Fibroblast of lung (primary cell): Measurements from ENCODE around the gene RIPOR2.
"Not testable (repeated sequence)": the region's sequence is repeated elsewhere in the genome, so short reads cannot be mapped to it uniquely, and the experiment has no call there.

Experiments used
- CTCF ChIP-seq, 2 donors: IDR thresholded peaks in 1 of 2; conservative IDR thresholded peaks in 1 of 2; 1 replicate in 1 of 2; 2 replicates in 1 of 2; pipeline ENCODE4 v1.5.1; 2011 to 2012; ENCODE audit warnings: low read length in 2 of 2, control low read depth in 1 of 2, inconsistent platforms in 1 of 2, low read depth in 1 of 2, mild to moderate bottlenecking in 1 of 2
- EZH2 ChIP-seq: IDR thresholded peaks from 2 replicates; pipeline ENCODE4 v1.5.1; 2012; ENCODE audit warnings: low read length, control low read depth, mild to moderate bottlenecking; ENCODE audit errors: missing control alignments

- not testable (repeated sequence) for TF ChIP-seq CTCF (conservative IDR thresholded peaks at IDR 0.05 in 1 of 2, IDR thresholded peaks at IDR 0.05 in 1 of 2; ENCODE audit: low read depth in 1 of 2, low read length in 2 of 2); EZH2
Measured at GRCh38 chr6:24754378-24754777, 181.4 kb downstream of the RIPOR2 start.
